ENCODE measurements around the gene CKAP5.

- TF ChIP-seq CTCF (optimal IDR thresholded peaks at IDR 0.05 in 1 of 3, IDR thresholded peaks at IDR 0.05 in 1 of 3, conservative IDR thresholded peaks at IDR 0.05 in 1 of 3; ENCODE audit: extremely low read depth in 1 of 3, insufficient read depth in 2 of 3, low read length in 3 of 3) (no peak), EZH2 (IDR thresholded peaks at IDR 0.05; ENCODE audit: low read length) (no peak)
Measured at GRCh38 chr11:46855863-46856262, 9.8 kb upstream of the CKAP5 start.
